A549 (cell line): ENCODE measurements around the gene P2RY14. TPM values are rescaled to one million over a fixed set of nuclear protein-coding genes. Genes with fewer than 3 reads are reported as not detected.

Source experiments
- ATAC-seq, 2 experiments: fragments of 200-7000 bp in 1 of 2; fragments of >200 bp in 1 of 2; cut with Nextera tagmentation in 1 of 2; cut with Tn5 transposase in 1 of 2; 3 replicates each; pipeline versions ENCODE4 v1.8.0 to v1.9.1; 2018 to 2020; ENCODE audit warnings: mild to moderate bottlenecking in 1 of 2, moderate library complexity in 1 of 2
- CTCF ChIA-PET: fragments of 300-600 bp; sonication (Branson Sonifier 250); formaldehyde crosslinking; extraction: SDS; loops from one replicate; lab custom pipeline; 2021; ENCODE audit warnings: antibody characterized with exemption, inconsistent platforms; lab: Yijun Ruan, JAX
- POLR2A ChIA-PET: fragments of 350-600 bp; formaldehyde crosslinking; extraction: SDS; loops from one replicate; lab custom pipeline; 2021; ENCODE audit warnings: antibody characterized with exemption, inconsistent platforms; lab: Yijun Ruan, JAX
- DNase-seq, 2 experiments: peaks; one replicate each; pipeline versions ENCODE4 v3.0.0 to v3.0.0-alpha.2; 2011 to 2016; ENCODE audit warnings: low read depth in 1 of 2, low spot score in 1 of 2
- FAIRE-seq: peaks from 2 replicates; lab custom pipeline; 2011; peaks lifted over from hg19 to GRCh38; lab: Jason Lieb, UNC
- H3K27ac ChIP-seq, 2 experiments: fragments of >200 bp; sonication (Bioruptor Twin); formaldehyde crosslinking; 3 replicates each; pipeline ENCODE4 v1.5.1; 2016 to 2017
- H3K4me1 ChIP-seq: fragments of >200 bp; sonication (Bioruptor Twin); formaldehyde crosslinking; 3 replicates; pipeline ENCODE4 v1.6.1; 2016
- H3K4me2 ChIP-seq: fragments of >200 bp; sonication (Bioruptor Twin); formaldehyde crosslinking; 3 replicates; pipeline ENCODE4 v1.6.1; 2016
- H3K4me3 ChIP-seq: fragments of >200 bp; sonication (Bioruptor Twin); formaldehyde crosslinking; 3 replicates; pipeline ENCODE4 v1.5.1; 2016
- H3K9me3 ChIP-seq: fragments of >200 bp; sonication (Bioruptor Twin); formaldehyde crosslinking; 3 replicates; pipeline ENCODE4 v1.6.1; 2016
- BHLHE40 ChIP-seq: IDR thresholded peaks from 2 replicates; pipeline ENCODE4 v1.6.1; 2012; ENCODE audit warnings: low read depth, low read length, inconsistent platforms
- CBX8 ChIP-seq: fragments of 200-600 bp; sonication (generic); IDR thresholded peaks from 2 replicates; pipeline ENCODE4 v1.6.1; 2016
- CEBPB ChIP-seq, 2 experiments: fragments of >200 bp in 1 of 2; sonication (Bioruptor Twin) in 1 of 2; formaldehyde crosslinking in 1 of 2; IDR thresholded peaks; 2 replicates each; pipeline ENCODE4 v1.6.1; 2012 to 2016
- CHD4 ChIP-seq: fragments of 200-600 bp; sonication (generic); IDR thresholded peaks from 2 replicates; pipeline ENCODE4 v1.6.1; 2016; ENCODE audit warnings: antibody characterized with exemption, mild to moderate bottlenecking, borderline replicate concordance
- EHF ChIP-seq: fragments of 250-450 bp; sonication (Bioruptor Pico); IDR thresholded peaks from 2 replicates; pipeline ENCODE4 v1.5.0; 2020; ENCODE audit warnings: mild to moderate bottlenecking
- ESRRA ChIP-seq: fragments of 150-350 bp; IDR thresholded peaks from 2 replicates; pipeline ENCODE4 v1.6.1; 2014; ENCODE audit warnings: mild to moderate bottlenecking, low read length, borderline replicate concordance
- FOSL2 ChIP-seq, 2 experiments: fragments of 450-650 bp in 1 of 2; fragments of >200 bp in 1 of 2; sonication (Bioruptor Twin) in 1 of 2; formaldehyde crosslinking; IDR thresholded peaks; 2 replicates each; pipeline versions ENCODE4 v1.5.0 to v1.6.1; 2016 to 2020; ENCODE audit warnings: mild to moderate bottlenecking in 1 of 2, moderate library complexity in 1 of 2
- GATA3 ChIP-seq: IDR thresholded peaks from 2 replicates; pipeline ENCODE4 v1.6.1; 2012; ENCODE audit warnings: borderline replicate concordance
- HOXA7 ChIP-seq: fragments of 250-450 bp; sonication (Bioruptor Pico); IDR thresholded peaks from 2 replicates; pipeline ENCODE4 v1.5.0; 2020; ENCODE audit warnings: mild to moderate bottlenecking, moderate library complexity
- HOXB13 ChIP-seq: fragments of 250-450 bp; sonication (Bioruptor Pico); IDR thresholded peaks from 2 replicates; pipeline ENCODE4 v1.5.0; 2020; ENCODE audit warnings: low read depth, mild to moderate bottlenecking, moderate library complexity
- JUNB ChIP-seq: fragments of >200 bp; sonication (Bioruptor Twin); formaldehyde crosslinking; IDR thresholded peaks from 2 replicates; pipeline ENCODE4 v1.6.1; 2016
- KDM1A ChIP-seq: fragments of 200-600 bp; sonication (generic); IDR thresholded peaks from 2 replicates; pipeline ENCODE4 v1.6.1; 2016; ENCODE audit warnings: low read depth, mild to moderate bottlenecking
- KDM5A ChIP-seq: fragments of 200-600 bp; sonication (generic); IDR thresholded peaks from 2 replicates; pipeline ENCODE4 v1.6.1; 2016; ENCODE audit warnings: antibody characterized with exemption, mild to moderate bottlenecking
- MAFK ChIP-seq: fragments of 450-650 bp; IDR thresholded peaks from 2 replicates; pipeline ENCODE4 v1.6.1; 2014; ENCODE audit not compliant: partially characterized antibody
- MYC ChIP-seq: IDR thresholded peaks from 2 replicates; pipeline ENCODE4 v1.6.1; 2012; ENCODE audit warnings: mild to moderate bottlenecking, inconsistent platforms, low read length, improper control_type of control experiment, borderline replicate concordance
- NFE2L2 ChIP-seq: fragments of 150-350 bp; conservative IDR thresholded peaks from 2 replicates; pipeline ENCODE4 v1.6.1; 2014; ENCODE audit warnings: low read length
- PHF8 ChIP-seq: fragments of 200-600 bp; sonication (generic); IDR thresholded peaks from 2 replicates; pipeline ENCODE4 v1.6.1; 2016; ENCODE audit warnings: low read depth, mild to moderate bottlenecking, antibody characterized with exemption, moderate library complexity, borderline replicate concordance
- POLR2AphosphoS2 ChIP-seq: conservative IDR thresholded peaks from 2 replicates; pipeline ENCODE4 v1.6.1; 2012; ENCODE audit warnings: low read length, improper control_type of control experiment, inconsistent platforms
- RCOR1 ChIP-seq: fragments of 150-350 bp; IDR thresholded peaks from 2 replicates; pipeline ENCODE4 v1.6.1; 2014; ENCODE audit warnings: antibody characterized with exemption, low read length, low read depth
- TP53 ChIP-seq: fragments of 250-450 bp; sonication (Bioruptor Pico); IDR thresholded peaks from 2 replicates; pipeline ENCODE4 v1.5.0; 2021; ENCODE audit warnings: mild to moderate bottlenecking, moderate library complexity
- ZC3H11A ChIP-seq: fragments of 450-650 bp; IDR thresholded peaks from 2 replicates; pipeline ENCODE4 v1.6.1; 2014; ENCODE audit warnings: antibody characterized with exemption, mild to moderate bottlenecking
- ZNF302 ChIP-seq: fragments of 250-450 bp; sonication (Bioruptor Pico); IDR thresholded peaks from 2 replicates; pipeline ENCODE4 v1.9.0; 2021; ENCODE audit warnings: inconsistent platforms, mild to moderate bottlenecking, moderate library complexity
- ZSCAN20 ChIP-seq: fragments of 250-450 bp; sonication (Bioruptor Pico); IDR thresholded peaks from 2 replicates; pipeline ENCODE4 v1.8.0; 2022; ENCODE audit warnings: mild to moderate bottlenecking, moderate library complexity
- WGBS: methylation state at CpG from one replicate; pipeline ENCODE4 v1.1.6; 2017; ENCODE audit errors: missing lambda C conversion rate; 5-methylcytosine and 5-hydroxymethylcytosine counted together
- polyA plus RNA-seq, 4 experiments: library from polyadenylated mRNA; depleted of rRNA in 3 of 4; stranded (reverse); fragments of >200 nt; fragmentation: RNase III in 1 of 4; extraction: RNeasy Plus Mini Kit Qiagen cat#74134 plus additional on column Dnase treatment in 1 of 4; gene quantifications; 2 replicates in 3 of 4; 3 replicates in 1 of 4; pipeline ENCODE4 v1.2.3, GENCODE V29; 2011 to 2017
- TF ChIP-seq, protein P1 (sequence below): fragments of 250-450 bp; sonication (Bioruptor Pico); IDR thresholded peaks from 2 replicates; pipeline ENCODE4 v1.5.0; 2021; ENCODE audit warnings: mild to moderate bottlenecking, moderate library complexity, borderline replicate concordance
- TF ChIP-seq, protein P2 (sequence below): IDR thresholded peaks from 2 replicates; pipeline ENCODE4 v1.6.1; 2012

The P2RY14 gene
- polyA plus RNA-seq, 2 of the 4 experiments (the other 2 are of a cell fraction), result not detected

DNA sequence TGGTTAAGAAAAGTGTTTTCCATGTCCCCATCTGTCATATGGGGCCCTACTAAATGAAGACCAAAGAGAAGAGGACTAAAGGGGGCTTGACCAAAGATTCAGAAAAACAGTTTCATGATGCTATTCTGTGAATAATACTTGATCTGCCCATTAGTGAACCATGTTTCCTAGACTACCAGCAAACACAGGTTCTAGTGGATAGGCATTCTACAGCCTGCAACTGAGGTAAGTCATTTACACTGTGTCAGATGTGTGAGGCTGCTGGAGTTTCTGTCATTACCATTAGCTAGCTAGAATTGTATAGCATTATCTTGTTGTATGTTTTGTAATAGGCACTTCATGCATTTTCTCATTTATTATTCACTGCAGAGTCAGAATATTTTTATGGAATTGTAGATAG lies 81.9 kb downstream of the P2RY14 start (continued):
- TF ChIP-seq, protein P1, sequence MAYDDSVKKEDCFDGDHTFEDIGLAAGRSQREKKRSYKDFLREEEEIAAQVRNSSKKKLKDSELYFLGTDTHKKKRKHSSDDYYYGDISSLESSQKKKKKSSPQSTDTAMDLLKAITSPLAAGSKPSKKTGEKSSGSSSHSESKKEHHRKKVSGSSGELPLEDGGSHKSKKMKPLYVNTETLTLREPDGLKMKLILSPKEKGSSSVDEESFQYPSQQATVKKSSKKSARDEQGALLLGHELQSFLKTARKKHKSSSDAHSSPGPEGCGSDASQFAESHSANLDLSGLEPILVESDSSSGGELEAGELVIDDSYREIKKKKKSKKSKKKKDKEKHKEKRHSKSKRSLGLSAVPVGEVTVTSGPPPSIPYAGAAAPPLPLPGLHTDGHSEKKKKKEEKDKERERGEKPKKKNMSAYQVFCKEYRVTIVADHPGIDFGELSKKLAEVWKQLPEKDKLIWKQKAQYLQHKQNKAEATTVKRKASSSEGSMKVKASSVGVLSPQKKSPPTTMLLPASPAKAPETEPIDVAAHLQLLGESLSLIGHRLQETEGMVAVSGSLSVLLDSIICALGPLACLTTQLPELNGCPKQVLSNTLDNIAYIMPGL (CRISPR knock-in tag), result no peak
- no peak for TF ChIP-seq MYC
- TF ChIP-seq RCOR1, result no peak
- TF ChIP-seq ESRRA, result no peak
- no peak for TF ChIP-seq CBX8
- TF ChIP-seq CHD4, result no peak
- no peak for TF ChIP-seq HOXB13 (CRISPR knock-in tag)
- TF ChIP-seq ZNF302, result no peak
- no peak for TF ChIP-seq ZSCAN20

DNA sequence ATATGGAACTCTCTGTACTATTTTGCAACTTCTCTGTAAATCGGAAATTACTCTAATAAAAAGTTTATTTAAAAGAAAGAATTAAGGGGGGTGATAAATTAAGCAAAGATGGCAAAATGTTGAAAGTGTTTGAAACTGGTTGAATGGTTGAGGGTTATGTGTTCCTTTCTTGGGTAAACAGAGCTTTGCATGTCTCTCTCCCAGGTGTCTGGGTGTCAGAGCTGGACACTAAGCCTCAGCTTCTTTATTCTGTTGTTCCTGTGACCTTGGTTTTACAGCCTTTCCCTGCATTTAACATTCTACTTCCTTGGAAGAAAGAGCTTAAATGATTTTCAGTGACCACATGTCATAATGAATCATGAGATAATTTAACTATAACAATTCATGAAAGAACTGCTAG lies 82.5 kb downstream of the P2RY14 start:
- H3K27ac ChIP-seq, result no peak overlapping the region
- CTCF ChIA-PET, result interaction anchor here (1.7 to 2.1 kb wide), 2 partner anchors 9 to 28 kb away, joined by 3 to 7 read pairs; no protein-coding TSS in a partner anchor
- no peak overlapping the region for H3K4me2 ChIP-seq
- no peak for FAIRE-seq
- DNase-seq, result no peak
- POLR2A ChIA-PET, result no interaction called here
- no peak overlapping the region for H3K4me3 ChIP-seq
- TF ChIP-seq TP53 (CRISPR knock-in tag), result no peak
- TF ChIP-seq EHF (CRISPR knock-in tag), result no peak
- TF ChIP-seq, all 56 proteins: peak for 0
- no peak for ATAC-seq
- Histone ChIP-seq H3K9me3 (no peaks in the 10 kb centered on the region), H3K4me1 (peaks cover 18% of the 10 kb centered on the region; the same call in 2 of the 3 replicates)
- 76% methylated on average over 1 of the region's 1 CpG for WGBS

DNA sequence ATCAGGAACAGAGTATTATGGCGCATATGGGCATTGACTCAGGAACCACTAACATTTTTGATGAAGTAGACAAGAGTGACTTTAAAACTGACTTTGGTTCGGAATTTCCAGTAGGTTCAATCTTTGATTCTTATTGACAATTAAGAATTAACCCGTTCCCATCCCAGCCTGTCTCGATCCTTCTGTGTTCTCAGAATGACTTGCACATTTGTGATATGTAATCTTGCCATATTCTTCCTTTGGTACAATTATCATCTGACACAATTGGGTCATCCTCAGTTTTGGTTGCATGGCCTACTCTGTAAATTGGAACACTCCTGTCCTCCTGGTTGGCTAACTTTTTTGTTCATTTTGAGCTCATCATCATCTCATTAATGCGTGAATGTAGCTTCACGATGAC lies 85.8 kb downstream of the P2RY14 start:
- ChIA-PET CTCF (interaction anchor here (1.4 kb wide), 1 partner anchor 10 kb away, joined by 4 read pairs; no protein-coding TSS in a partner anchor), POLR2A (no interaction called here)
- Histone ChIP-seq H3K4me3 (no peak overlapping the region), H3K9me3 (no peaks in the 10 kb centered on the region), H3K4me2 (no peak overlapping the region), H3K4me1 (peaks cover 4% of the 10 kb centered on the region; the same call in 1 of the 3 replicates), H3K27ac (no peak overlapping the region)
- no peak for FAIRE-seq
- no peak for DNase-seq
- WGBS, result 87% methylated on average over 6 of the region's 6 CpGs
- no peak for ATAC-seq
- TF ChIP-seq MAFK (peak; percentile 15), KDM5A (no peak), NFE2L2 (peak; percentile 69)
- TF ChIP-seq, protein P2, sequence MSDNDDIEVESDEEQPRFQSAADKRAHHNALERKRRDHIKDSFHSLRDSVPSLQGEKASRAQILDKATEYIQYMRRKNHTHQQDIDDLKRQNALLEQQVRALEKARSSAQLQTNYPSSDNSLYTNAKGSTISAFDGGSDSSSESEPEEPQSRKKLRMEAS, result no peak

DNA sequence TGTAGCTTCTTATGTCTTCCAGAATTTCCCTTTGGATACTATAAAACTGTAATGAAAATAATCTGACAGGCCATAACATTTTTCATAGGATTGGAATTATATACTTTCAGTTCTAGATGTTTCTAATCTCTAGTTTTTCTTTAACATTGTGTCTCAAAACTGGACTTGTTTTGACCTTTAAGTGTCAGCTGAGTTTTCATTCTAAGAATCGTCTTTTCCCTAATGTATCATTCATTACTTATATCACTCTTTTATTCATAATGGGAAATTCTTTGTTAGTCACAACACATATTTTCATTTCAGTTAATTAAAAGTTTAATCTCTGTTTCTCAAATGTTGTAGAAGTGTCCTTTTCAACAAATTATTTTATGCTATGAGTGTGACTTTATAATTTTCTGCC lies 87.2 kb downstream of the P2RY14 start:
- CTCF ChIA-PET, result no interaction called here
- FAIRE-seq, result no peak
- POLR2A ChIA-PET, result no interaction called here
- Histone ChIP-seq H3K9me3 (no peaks in the 10 kb centered on the region), H3K4me2 (no peak overlapping the region), H3K4me3 (no peak overlapping the region), H3K4me1 (no peaks in the 10 kb centered on the region), H3K27ac (no peak overlapping the region)
- no peak for DNase-seq
- TF ChIP-seq MYC, result no peak
- TF ChIP-seq HOXA7, result no peak
- TF ChIP-seq KDM1A, result no peak
- no peak for TF ChIP-seq ESRRA
- TF ChIP-seq CEBPB (IDR thresholded peaks at IDR 0.05), result no peak
- no peak for ATAC-seq
- WGBS, result 87% methylated on average over 1 of the region's 1 CpG

DNA sequence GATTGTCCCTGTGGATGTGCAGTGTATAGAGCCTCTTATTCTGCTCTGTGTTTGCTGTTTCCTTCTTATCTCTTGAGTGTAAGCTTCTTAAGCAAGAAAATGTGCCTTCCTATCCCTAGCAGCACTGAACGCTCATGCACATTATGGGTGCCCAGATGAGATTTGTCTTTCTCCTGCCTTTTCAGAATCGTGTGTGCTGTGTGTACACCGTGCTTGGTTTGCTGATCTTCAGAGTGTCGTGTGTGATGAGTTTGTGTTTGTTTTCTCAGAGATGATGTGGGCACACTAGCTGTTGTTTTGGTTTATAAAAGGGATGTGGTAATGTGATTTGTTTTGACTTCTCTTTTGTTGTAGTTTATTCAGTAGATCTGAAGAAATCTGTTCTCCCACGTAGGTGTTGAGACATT lies 95.1 kb downstream of the P2RY14 start:
- H3K4me2 ChIP-seq, result no peak overlapping the region
- ChIA-PET CTCF (interaction anchor here (3.2 kb wide), 1 partner anchor 15 kb away, joined by 19 read pairs; no protein-coding TSS in a partner anchor), POLR2A (no interaction called here)
- H3K4me1 ChIP-seq, result no peaks in the 10 kb centered on the region
- no peak overlapping the region for H3K4me3 ChIP-seq
- FAIRE-seq, result peak; percentile 18
- ATAC-seq, result no peak
- no peak for DNase-seq
- TF ChIP-seq FOSL2 (IDR thresholded peaks at IDR 0.05) (no peak), FOSL2 (CRISPR knock-in tag; IDR thresholded peaks at IDR 0.05) (no peak), PHF8 (no peak), BHLHE40 (no peak), CBX8 (no peak), MYC (no peak), POLR2AphosphoS2 (no peak), GATA3 (no peak), ZC3H11A (no peak), JUNB (no peak)
- TF ChIP-seq, protein P2, result no peak
- no peaks in the 10 kb centered on the region for H3K9me3 ChIP-seq
- H3K27ac ChIP-seq, result no peak overlapping the region
- WGBS, result 72% methylated on average over 5 of the region's 5 CpGs
